Stimulated activated CD4-positive, alpha-beta T cell treated with anti-CD3 and anti-CD28 coated beads, Interleukin-4, amount 100 ng/mL, for 48 hours (primary cell): ENCODE data around the gene FBXO38.

Experiments used
- DNase-seq, 2 donors: peaks; one replicate each; pipeline ENCODE4 v3.0.0-alpha.2; 2020; ENCODE audit warnings: low read depth in 2 of 2

The FBXO38 gene

DNA sequence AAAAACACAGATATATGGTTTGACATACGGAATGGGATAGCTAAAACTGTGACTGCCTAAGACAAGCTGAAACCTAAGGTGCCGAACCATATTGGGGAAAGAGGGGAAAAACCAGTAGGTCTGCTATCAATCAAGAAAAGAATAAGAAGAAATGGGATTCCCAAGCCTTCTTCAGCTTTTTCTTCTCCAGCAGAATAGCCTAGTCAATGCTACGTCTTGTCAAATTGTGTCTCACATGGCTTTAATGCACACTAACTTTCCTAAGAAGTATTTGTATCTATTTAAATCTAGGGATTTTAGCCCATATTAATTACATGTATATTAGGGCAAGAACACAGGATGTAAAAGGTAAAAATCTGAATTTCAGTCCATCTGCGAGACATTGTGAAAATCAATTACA is 797 bp upstream of the FBXO38 start:
- no peak for DNase-seq

DNA sequence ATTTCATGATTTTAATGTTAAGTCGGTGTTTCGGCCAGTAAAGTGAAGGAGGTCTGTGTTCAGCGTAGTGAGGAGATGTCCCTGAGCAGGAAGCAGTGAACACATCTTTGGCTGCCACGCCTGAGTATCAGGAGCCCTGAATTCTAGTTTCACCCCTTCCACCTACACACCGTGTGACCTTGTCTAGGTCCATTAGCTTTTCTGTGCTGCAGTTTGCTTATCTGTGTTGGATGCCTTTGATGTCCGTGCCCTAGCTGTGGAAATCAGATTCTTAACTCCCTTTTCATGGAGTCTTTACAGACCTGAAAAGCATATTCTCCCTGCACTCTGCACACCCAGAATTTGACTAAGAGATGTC is 601 bp downstream of the FBXO38 start:
- DNase-seq, result no peak

DNA sequence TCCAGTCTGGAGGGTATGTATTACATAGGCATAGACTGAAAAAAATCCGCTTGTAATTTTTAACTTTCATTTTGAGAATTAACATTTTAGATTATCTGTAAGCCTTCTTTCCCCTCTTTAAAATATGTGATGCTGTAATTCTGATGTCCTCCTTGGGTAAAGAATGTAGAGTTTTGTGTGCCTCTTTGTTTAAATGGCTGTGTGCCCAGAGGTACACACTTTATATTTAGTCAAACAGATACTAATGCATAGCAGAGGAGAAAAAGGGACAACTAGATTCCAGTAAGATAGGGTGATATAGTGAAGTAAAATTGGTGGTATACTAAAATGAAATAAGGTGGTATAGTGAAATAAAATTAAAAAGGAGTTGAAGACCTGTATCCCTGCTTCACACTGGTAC is 1.3 kb downstream of the FBXO38 start:
- DNase-seq, result no peak

DNA sequence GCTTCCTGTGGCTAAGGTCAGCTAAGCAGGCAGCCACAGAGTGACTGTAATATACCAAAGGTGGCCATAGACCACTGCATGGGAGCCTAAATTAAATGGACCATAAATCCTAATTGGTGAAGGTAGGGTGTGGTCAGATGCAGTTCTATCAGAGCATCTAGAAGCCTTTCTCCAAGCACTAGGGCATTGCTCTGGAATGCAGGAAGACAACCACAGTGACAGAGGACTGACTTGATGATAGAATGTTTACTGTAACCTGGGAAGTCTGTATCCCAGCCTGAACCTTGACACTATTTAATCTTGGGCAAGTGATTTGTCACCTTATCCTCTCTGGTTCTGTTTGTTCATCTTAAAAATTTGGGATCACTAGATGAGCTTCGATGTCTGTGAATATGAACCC is 2.3 kb downstream of the FBXO38 start:
- DNase-seq, result no peak

DNA sequence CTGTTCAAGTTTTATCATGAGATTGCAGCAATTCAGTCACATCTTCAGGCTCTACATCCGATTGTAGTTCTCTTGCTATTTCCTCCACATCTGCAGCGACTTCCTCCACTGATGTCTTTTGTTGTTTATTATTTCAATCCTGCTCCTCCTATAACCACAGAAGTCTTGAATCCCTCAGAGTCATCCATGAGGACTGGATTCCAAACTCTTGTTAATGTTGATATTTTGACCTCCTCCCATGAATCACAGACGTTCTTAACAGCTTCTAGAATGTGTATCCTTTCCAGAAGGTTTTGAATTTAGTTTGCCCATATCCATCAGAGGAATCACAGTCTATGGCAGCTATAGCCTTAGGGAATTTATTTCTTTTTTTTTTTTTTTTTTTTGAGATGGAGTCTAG is 3.6 kb downstream of the FBXO38 start:
- DNase-seq, result no peak

DNA sequence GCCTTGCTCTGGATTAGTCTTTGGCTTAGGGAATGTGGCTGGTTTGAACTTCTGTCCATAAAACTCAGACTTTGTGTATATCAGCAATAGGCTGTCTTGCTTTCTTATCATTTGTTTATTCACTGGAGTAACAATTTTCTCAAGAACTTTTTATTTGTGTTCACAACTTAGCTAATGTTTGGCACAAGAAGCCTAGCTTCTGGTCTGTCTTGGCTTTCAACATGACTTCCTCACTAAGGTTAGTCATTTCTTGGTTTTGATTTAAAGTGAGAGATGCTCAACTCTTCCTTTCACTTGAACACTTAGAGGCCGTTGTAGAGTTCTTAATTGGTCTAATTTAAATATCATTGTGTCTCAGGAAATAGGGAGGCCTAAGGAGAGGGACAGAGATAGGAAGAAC is 4.9 kb downstream of the FBXO38 start:
- DNase-seq, result no peak

DNA sequence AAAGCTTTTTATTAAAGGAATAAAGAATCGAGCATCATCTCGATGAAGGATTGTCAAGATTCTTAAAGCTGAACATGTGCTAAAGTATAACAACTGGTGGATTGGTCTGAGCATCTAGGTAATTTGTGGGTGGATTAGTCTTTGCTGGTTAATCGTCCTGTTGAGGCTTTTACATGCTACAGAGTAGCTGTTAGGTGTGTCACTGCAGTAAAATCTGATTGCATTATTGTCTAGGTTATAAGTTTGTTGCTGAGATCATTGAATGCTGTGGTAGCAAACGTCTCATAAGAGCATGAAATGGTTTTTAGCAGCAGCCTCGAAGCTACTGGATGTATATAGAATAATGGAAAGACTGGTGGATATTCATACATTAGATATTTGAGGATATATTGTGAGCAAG is 7.2 kb downstream of the FBXO38 start:
- no peak for DNase-seq

DNA sequence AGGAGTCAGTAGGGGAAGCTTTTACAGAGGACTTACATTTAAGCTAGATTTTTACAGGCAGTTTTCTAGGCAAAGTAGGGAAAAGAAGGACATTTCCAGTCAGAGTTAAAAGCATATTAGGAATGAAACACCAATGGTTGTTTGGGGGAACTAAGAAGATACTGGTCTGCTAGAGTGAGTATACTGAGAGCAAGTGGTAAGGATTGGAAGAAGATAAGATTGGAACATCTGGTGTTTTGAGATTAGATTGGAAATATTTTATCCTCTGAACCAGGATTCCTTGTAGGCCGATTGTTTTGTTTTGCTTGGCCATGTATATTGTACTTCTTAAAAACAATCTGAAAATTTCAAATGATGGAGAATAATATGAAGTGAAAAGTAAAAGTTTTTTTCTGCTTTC is 7.7 kb downstream of the FBXO38 start:
- DNase-seq, result no peak

DNA sequence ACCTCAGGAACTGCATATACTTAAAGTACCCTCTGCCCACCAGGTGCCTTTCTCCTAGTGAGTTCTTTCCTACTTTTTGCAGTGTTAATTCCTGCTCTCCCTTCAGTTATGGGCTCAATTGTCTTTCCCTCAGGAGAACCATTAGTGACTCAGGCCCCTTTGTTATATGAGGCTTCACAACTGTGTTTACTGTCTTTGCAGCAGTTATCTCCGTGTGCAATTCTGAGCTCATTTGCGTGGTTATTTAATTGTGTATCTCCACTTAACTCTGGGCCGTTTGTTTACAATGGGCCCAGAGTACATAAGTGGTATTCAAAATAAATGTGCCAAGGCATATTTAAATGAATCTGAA is 9.6 kb downstream of the FBXO38 start:
- no peak for DNase-seq

DNA sequence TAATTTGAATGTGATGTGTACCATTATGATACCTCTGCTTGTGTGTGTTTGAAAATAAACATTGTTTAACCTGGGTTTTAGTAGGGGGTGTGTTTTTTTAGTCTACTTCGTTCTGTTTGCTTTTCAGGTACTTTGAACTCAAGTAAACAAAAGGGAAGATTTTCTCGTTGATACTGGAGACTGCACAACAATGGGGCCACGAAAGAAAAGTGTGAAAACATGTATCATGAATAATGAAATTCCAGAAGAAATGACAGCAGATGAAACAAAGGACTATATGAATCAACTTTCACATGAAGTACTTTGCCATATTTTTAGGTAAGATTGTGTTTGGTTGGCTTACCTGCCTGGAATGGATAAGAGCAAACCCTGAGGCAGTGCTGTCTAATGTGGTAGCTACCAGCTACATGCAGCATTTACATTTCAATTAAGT is 10.8 kb downstream of the FBXO38 start:
- DNase-seq, result no peak

DNA sequence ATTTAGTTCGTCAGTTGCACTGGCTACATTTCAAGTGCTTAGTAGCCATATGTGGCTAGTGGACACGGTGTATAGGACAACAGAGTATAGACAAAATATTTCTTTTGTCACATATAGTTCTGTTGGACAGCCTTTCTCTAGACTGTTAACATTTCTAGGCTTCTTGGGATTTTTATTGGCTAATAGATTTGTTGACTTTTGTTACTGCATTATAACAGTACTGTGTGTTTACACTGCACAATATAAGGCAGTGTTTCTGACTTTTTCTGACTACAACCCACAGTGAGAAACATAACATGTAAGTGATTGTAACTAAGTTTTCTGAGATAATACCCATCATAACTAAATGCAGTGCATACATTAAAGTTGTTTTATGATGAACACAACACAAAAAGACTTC is 11.3 kb downstream of the FBXO38 start:
- no peak for DNase-seq

DNA sequence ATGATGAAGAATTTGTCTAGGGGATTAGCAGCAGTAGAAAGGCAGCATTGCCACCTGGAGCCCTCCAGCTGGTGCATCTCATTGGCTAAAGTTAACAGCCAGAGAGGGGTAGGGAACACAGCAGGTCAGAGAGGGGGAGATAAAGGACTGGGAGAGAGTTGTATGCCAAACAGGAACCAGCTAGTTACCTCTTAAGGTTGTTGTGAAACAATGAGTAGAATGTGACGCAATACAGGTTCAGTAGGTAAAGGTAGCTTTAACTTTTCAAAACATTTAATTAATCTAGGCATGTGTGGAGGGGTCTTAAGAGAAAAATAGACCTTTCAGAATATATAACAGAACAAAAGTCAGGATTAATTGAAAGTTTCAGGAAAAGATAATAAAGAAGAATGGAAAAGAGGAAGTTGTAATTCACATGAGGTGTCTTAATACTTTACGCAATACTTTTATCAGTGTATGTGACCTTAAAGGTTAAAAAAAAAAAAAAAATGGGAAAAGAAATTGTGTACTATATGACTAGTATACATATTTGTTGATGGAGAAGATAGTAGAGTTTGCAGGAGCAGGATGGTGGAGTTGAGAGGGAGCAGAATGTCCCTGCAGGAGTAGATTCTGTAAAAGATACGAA is 14.3 kb downstream of the FBXO38 start:
- no peak for DNase-seq

DNA sequence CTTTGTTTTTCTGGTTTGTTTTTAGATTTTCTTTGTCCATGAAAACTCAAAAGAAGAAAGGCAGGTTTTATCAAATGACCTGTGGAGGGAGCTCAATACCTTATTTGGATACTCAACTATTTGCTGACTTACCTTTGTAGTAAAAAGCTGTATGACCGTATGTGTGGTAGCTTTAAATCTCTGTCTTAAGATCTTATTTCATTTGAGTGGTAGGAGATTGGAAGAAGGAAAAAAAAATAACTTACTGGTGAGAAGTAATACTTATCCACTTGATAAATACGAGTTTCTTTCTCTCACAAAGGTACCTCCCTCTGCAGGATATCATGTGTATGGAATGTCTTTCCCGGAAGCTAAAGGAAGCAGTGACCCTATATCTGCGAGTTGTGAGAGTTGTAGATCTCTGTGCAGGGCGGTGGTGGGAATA is 15.0 kb downstream of the FBXO38 start:
- DNase-seq, result no peak

DNA sequence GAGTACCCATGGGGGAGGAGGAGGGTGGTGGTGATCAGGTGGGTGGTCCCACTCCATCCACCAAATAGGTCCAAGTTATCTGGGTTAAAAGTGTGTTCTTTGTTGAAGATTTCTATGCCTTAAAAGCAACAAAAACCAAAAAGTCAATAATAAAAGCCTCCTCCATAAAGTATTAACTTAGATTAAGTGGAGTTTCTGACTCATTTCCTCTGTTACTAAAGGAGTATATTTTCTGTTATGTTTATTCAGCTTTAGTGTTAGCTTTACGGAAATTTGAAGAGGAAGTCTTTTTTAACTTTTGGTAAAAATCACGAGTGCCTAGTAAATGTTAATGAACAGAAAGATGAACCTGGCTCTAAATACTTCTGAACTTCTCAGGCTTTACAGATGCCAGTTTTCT is 17.8 kb downstream of the FBXO38 start:
- no peak for DNase-seq

DNA sequence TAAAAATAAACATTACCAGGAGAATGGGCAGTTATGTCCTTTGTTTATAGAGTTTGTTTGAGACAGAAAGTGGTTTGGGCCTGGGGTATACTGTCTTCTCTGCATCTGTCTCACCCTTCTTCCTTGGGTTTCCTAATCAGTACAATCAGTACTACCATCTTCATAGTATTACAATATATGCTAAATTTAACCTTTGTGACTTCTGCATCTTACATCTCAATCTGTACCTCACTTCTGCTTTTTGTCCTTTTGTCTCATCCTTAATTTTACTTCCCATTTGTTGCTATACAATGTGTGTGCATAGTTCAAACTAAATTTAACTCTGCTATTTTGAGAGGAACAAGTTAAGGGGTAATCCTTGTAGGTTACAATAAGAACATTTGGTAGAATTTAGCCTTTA is 19.6 kb downstream of the FBXO38 start:
- DNase-seq, result no peak

DNA sequence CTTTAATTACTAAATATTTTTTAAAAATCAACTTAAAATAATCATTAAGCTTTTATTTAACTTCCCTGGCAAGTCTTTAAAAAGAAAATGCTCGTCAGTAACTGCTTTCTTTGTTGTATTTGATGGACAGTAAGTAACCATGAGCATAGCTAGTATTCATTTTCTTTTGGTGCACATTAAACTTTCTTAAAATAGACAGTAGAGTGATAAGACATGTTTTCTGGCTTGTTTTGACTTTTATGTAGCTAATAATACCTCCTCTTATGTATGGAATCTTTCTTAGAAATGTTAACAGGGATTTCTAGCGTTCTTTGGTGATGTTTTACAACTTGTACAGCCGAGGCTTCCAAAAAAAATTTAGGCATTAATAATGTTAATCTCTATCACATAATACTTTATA is 22.6 kb downstream of the FBXO38 start:
- DNase-seq, result no peak

DNA sequence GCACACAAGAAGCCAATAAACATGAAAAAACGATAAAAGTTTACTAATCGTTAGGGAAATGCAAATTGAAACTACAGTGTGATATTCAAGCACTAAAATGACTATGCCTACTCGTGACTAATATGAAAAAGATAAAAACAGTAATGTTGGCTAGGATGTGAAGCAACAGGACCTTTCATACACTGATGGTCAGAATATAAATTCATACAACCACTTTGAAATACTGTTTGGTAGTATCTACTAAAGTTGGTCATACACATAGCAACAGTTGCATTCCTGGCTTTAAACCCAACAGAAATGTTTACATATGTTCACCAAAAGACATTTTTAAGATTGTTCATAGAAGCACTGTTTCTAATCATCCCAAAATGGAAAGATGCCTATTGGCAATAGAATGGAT is 24.3 kb downstream of the FBXO38 start:
- no peak for DNase-seq

DNA sequence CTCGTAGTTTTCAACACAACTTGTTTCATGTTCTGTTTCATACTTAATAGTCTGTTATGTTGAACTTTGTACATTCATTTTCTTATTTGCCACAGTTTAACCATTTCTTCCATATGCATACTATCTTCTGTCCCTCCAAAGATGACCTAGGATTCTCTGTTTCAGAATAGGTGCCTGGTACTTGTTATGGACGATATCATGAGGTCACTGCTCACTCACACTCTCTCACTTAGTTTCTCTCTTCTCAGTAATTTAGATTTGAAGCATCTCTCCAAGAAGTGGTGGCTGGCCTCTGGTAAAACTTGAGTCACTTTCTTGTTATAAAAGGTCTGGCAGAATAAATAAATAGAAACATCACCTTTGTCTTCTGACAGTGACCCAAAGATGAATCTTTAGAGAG is 28.4 kb downstream of the FBXO38 start:
- no peak for DNase-seq

DNA sequence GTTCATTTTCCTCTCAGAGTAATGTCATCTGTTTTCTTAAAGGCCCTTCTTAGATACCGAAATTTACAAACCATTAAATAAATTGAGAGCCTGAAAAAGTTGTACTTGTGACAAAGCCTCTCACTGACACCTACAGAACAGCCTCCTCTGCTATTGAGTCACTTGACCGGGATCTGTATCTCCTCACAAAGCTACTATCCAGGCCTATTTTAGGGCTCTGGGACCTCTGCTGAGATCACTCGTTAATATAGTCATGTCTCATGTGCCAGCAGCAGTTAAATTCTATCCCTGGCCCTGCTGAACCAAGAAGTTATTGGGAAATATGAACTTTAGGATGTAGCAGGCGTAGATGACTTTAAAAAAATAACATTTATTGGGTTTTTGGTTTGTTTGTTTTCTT is 31.1 kb downstream of the FBXO38 start:
- no peak for DNase-seq

DNA sequence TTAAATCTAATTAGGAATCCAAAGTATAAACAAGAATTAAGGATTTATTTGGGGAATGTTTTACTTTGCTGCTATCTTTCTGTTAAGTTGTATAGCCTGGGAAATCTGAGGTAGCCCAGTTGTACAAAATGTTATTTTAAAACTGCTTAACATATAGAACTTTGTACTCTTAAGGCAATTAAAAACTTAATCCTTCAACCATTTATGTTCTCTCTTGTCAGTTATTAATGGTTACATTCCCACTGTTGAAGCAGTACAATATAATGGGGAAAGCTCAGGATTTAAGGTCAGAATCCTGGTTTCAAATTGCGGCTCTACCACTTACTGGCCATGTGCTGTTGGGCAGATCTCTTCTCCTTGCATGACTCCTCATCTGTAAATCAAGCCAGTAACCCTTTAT is 32.7 kb downstream of the FBXO38 start:
- DNase-seq, result no peak

DNA sequence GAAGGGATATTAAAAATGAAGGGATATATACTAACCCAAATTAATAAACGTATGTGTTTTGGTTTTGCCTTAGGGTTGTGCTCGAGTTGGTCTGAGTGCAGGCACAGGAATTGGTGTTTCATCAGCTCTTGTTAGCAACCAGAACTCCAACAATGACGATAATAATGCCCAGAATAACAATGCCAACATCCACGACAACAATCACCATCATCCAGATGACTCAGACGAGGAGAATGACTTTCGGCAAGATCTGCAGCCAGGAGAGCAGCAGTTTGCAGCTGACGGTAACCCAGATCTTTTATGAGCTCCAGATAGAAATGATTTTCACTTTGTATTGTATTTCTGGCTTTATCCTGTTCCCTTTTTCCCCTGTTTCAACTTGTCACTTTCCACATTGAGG is 33.2 kb downstream of the FBXO38 start:
- DNase-seq, result no peak

DNA sequence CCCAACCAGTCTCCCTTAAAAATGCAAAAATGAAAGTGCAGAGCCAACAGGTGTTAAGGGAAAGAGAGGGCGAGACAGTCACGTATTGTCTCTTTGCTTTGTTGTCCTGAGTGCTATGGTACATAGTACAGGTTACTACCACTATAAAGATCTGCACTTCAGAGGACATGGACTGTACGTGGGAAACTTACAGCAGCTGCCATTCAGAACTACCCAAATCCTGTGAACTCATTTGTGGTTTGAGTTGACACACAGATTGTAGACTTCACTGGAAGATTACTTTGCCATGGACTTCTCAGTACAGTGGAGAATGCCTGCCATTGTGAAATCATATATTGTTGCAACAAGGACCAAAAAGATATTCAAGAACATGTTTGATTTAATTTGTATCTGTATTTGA is 34.8 kb downstream of the FBXO38 start:
- no peak for DNase-seq

DNA sequence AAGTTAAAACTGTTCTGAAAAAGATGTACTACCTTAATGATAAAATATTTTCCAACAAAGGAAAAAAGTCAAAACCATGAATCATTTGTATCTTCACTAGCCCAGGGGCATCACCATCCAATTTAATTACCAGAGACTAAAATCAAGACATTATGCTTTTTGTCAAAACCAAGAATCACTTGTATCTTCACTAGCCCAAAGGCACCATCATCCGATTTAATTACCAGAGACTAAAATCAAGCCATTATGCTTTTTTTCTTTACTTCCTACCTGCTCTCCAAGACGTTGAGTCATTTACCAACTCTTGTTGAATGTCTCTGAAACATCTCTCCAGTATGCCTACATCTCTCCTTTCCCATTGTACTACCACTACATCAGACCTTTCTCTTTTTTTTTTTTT is 37.9 kb downstream of the FBXO38 start:
- no peak for DNase-seq

DNA sequence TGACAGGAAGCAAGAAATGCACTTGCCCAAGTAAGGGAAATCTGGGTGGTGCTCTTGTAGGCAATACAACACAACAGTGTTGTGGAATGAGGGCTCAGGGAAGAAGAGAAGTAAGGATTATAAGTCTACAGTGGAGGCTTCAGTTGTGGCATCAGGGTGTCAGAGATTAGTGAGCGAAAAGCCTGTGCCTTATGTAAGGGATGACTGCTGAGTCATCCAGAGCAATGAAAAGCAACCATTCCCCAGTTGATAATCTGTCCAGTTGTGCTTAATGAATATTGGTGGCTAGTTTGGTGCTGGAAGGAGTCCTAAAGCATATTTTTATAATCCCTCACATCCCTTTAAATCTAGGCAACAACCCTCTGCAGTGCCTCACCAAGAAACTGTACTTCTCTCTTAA is 42.0 kb downstream of the FBXO38 start:
- no peak for DNase-seq

DNA sequence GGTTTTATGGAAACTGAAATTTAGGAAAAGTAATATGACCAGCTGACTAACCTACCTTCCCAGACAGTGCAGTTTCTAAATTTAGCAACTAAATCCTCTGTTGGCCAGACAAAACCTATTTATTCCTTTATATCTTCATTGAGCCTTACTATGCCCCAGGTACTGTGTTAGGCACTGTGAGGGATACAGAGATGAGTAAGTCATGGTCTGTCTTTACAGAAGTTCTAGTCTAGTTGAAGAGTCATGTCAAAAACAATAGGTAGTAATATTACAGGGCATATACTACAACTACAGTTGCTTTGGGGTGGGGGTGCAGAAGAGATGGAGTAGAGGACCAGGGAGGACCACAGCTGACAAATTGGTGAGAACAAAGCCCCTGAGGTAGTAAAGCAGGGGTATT is 42.8 kb downstream of the FBXO38 start:
- DNase-seq, result no peak
